GM19468 (cell line): ENCODE results near the gene CRIM1.

Experiments
- ATAC-seq: cut with Tn5 transposase; IDR thresholded peaks from one replicate; pipeline ENCODE4 v1.9.1; 2021; ENCODE audit warnings: mild to moderate bottlenecking, moderate library complexity, moderate number of reproducible peaks; ENCODE audit not compliant: unreplicated experiment; ENCODE audit errors: extremely low read depth

The CRIM1 gene

DNA sequence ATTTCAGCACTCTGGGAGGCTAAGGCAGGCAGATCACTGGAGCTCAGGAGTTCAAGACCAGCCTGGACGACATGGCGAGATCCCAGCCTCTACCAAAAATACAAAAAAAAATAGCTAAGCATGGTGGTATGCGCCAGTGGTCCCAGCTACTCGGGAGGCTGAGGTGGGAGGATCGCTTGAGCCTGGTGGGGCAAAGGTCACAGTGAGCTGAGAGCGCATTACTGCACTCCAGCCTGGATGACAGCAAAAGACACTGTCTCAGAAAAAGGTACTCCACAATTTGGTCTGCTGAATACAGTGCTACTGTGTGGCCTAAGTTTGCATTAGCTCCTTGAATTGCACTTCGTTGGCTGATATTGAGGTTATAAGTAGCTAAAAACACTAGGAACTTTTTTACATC is 144.5 kb downstream of the CRIM1 start:
- no peak for ATAC-seq

DNA sequence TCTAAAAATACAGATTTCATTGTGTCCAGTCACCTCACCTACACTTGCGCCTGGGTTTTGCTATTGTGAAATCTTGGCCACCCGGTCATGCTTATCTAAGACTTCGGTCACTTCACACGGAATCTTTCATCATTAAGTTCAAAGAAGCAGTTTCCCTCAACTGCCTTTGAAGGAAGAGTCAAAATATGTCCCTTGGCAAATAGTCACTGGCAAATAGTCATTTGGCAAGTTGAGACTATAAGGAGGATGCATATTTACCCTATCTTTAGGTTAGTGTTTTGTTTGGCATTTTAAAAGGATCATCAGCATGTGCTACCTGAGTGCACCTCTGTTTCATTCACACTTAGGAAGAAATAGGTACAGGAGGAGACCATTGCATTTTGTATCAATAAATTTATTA is 146.5 kb downstream of the CRIM1 start:
- no peak for ATAC-seq

DNA sequence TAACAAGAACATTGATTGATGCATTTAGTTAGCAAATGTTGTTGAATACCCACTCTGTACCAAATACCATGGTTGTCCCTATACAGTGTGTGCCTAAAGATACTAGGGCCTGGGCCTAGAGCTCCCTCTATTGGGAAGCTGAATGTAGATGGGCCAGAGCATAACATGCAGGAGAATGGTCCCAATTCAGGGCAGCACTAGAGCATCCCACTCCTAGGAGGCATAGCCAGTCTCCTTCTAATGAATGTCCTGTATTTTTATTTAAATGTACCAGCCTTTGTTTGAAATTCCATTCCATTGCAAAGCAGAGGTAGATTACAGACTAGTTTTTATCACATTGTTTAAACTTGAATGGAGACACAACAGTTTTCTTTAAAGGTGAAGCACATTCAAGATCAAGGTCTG is 151.8 kb downstream of the CRIM1 start:
- peak; percentile 72 for ATAC-seq

DNA sequence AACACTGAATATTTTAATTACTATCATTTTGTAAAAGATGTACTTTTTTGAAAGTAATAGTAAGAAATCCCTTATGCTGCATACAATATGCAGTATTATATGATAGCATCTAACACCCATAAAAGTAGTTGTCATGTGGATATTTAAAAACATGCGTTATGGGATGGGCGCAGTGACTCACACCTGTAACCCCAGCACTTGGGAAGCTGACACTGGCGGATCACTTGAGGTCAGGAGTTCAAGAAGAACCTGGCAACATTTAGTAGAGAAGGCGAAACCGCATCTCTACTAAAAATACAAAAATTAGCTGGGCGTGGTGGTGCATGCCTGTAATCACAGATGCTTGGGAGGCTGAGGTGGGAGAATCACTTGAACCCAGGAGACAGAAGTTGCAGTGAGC is 153.5 kb downstream of the CRIM1 start:
- ATAC-seq: no peak

DNA sequence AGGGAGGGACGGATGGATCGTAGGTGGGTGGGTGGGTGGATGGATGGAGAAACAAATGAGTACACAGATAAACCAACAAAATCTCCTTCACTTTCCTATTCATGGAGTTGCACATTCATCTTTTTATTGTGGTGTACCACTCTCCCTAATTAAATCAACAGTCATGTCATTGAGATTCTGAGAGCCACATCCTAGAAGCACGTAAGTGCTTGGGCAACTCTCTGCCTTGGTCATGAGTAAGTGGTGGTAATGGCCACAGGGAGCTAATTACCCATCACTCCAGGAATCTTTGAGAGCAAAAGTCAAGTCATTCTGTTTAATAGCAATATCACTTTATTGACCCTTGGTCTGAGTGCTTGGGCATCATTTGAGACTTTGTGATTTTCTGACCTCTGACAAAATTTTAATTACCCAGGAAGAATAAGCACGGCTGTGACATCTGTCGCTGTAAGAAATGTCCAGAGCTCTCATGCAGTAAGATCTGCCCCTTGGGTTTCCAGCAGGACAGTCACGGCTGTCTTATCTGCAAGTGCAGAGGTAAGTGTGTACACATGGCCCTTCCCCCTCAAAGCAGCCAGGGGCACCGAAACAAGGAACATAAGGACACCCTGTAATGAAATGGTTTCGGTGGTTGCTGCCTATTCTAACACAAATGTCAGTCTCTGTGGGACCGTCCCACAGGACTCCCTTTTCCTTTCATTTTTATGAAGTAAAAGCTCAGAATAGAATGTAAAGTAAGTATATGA is 156.5 kb downstream of the CRIM1 start:
- ATAC-seq: no peak

DNA sequence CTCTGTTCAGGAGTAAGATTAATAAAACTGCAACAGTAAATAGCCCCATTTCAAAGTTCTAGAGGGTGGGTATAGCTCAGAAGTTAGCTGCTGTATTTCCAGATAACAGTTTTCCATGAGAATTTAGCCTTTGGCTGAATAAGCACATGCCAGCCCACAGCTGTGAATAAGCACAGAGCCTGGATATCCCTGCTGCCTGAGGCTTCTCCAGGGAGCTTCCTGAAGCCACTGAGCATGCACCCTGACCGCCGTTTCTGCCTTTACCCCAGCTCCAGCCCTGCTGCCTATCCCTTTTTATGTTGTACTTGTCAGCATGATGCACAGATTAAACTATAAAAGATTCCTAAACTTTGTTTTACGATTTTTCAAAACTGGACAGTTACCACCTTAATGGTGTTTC is 157.1 kb downstream of the CRIM1 start:
- ATAC-seq: no peak

DNA sequence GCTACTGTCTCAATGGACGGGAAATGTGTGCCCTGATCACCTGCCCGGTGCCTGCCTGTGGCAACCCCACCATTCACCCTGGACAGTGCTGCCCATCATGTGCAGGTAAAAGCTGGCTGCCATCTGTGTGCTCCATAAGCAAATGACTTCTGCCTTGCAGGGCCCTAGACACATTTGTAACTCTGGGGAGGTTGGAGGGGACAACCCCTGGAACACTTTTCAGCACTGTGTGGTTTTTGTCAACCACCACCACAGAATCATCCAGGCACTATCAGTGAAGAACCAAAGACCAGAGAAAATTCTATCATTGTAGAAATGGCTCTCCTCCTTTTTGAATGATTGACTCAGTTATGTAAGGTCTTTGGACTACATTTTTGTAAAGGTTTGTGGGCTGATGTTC is 158.1 kb downstream of the CRIM1 start:
- no peak for ATAC-seq

DNA sequence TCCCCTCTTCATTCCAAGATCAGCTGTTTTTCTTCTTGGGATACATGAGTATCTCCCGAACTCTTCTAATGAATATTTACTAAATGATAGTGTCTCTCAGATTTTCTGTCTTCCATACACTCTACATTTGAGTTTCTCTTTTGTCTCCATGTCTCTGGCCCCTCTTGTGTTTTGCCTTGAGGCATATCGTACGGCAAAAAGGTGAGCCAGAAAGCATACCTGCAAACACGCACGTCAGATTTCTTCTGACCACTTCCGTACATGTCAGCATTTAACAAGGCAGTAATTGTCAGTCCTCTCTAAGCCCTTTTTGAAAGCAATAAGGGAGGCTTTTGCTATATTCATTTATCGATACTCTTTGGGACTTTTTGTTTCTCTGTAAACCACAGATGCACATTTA is 160.0 kb downstream of the CRIM1 start:
- ATAC-seq: no peak

DNA sequence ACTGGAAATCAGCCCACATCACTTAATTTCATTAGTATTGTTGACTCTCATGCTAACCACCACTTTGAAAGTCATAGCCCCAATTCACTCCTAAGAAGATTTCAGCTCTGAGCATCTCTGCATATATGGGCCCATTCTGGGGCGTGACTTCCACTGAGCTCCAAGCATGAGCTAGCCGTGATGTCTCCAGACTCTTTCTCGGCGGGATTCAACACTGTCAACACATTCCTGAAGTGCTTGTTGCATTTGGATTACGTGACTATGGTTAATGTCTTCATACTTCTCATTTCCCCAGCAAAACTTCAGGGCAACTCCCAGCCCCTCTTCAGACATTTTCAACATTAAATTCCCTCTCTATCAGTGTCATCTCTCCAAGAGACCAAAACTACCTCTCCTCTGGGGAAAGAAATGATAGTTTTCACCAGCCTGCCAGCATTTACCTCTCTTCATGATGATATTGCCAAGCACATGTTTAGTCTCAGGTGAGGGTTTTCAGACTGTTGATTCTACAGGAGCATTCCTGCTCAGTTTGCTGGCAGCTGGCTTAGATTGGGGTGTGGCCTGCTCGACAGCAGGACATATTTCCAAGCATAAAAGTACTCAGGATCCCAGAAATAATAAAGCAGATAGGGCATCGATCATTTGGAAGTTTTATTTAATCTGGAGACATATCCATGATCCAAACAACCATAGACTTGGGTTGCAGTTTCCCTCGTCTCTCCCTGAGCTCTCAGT is 160.7 kb downstream of the CRIM1 start:
- no peak for ATAC-seq

DNA sequence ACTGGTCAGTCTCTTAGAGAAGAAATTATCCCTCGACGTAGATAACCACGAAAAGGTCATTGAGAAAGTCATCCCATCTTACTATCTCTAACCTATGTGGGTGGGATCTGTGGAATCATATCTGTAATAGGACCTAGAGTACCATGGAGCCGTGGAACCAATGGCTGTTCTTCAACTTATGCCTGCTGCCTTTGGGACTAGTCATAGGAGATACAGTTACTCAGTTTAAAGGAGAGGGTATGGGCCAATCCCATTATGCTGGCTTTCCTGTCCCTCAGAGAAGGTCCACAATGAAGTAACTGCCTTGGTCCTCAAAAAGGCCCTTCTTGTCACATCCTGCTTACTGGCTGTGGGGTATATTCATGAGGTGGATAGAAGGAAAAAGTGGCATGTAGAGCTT is 164.9 kb downstream of the CRIM1 start:
- ATAC-seq: no peak

DNA sequence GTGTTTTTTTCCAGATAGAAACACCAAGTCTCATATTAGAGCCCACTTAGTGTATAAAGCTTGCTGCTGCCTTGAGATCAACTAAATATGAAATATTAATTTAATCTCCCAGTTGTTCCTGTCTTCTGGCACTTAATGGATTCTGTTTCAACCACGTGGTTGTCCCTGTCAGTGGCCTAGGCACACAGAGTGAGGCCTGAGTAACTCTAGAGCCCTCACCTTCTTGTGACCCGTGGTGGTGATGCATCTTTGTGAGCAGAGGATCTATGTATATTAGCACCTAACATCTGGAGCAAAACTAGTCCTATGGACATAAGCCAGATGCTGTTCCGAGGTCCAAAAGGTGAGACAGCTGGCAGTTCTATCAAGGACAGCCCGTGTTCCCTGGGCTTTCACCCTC is 167.6 kb downstream of the CRIM1 start:
- ATAC-seq: no peak

DNA sequence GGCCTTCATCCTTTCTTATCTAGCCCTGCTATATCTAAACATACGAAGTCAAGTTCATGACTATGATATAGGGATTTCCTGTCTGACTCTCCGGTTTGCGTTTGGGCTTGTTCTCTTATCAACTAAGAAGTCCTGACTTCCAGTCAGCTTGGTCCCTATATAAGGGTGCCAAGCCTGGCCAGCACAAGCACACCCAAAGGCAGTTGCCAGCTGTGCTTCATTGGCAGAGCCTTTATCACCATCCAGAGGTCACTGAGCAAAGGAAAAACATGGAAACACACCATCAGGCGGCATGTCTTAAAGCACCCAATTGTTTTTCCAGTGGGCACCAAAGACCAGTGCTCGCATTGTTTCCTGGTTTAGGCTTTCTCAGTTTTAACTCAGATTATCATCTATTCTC is 169.7 kb downstream of the CRIM1 start:
- ATAC-seq: no peak

DNA sequence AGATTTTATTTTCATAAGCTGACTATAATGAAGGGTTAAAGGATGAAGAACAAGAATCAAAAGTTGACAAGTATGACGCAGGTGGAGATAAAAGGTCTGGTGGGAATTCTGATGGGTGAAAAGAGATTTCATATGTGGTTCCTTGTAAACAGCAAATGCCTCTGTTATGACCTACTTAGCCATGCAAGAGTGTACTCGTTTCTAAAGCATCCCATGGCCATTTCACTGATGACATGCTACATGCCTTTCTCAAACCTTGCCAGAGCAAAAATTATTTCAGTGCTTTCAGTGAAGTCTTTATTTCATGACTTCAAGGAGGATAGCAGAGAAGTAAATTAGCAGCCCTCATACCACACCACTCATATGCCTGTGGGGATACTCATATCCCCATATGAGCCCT is 170.6 kb downstream of the CRIM1 start:
- ATAC-seq: no peak

DNA sequence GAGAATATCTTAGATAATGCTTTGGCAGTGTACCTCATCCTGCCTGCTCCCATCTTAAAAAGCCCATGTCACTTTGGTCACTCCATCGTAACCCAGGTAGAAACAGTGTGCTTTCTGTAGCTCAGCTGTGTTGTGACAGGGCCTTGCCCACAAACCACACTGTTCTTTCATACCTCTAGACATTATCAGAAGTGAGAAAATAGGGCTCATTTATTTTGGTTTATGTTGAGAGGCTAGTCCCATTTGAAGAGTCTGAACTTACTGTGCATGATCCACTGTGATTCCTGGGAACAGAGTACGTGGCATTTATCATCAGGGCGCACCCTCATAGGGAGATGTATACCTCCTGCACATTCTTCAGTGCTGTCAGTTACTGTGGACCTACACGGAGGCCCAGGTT is 172.7 kb downstream of the CRIM1 start:
- ATAC-seq: peak; percentile 82

DNA sequence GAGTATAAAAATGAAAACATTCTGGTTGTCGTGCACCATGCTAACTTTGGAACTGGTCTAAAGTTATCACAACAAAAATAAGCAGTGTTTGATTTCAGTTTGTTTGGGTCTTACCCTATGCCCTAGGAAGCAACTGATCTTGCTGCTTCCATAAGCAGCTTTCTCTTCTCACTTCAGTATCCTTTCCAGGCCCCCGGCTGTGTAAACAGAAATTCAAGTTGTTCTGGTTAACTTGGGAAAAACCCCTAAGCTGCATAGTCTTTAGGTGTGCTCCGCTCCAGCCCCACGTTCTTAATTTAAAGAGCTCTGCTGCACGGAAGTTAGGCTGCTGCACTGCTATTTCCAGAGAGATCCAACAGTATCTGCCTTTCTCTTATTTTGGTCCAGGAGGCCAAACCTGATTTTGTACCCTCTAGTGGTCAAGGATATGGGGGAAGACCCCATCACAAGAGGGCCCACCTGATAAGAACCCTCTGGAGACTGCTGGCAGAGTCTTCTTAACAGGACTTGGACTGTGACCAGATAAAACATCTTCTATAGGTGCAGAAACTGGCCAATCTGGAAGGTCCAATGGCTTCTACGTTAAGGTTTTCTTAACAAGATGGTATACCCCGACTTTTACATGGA is 173.3 kb downstream of the CRIM1 start:
- no peak for ATAC-seq

DNA sequence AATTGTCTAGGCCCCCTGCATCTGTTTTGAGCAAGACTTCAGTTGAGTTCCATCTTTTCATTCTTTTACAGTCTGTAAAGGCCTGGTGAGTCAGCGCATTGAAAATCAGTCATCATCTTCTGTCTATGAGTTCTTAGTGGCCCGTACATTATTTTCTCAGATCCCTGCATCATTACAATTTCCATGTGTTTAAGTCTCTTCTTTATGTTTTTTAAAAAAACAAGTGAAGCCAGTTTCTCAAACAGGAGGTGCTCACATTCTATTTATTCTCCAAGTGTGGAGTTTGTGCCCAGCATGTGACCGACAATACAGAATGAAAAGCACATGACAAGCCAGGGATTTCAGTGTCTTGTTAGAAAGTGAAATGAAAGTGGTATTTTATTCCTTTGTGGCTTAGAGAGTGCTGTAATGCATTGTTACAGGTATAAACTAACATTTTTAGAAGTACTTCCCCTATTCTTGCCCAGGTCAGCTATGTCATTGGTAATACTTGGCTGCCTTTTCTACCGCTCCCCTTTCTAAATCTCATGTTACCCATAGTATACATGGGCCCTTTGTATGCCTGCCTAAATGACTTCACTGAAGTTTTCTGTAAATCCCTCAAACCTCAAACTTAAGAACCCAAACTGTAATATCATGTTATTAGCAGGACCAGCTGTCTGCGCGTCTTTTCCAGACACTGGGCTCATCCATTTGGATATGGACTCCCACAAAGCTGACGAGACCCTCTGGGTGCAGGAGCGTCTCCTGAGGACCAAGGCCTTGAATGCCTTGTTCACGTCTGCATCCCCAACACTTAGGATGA is 174.8 kb downstream of the CRIM1 start:
- ATAC-seq: peak; percentile 53

DNA sequence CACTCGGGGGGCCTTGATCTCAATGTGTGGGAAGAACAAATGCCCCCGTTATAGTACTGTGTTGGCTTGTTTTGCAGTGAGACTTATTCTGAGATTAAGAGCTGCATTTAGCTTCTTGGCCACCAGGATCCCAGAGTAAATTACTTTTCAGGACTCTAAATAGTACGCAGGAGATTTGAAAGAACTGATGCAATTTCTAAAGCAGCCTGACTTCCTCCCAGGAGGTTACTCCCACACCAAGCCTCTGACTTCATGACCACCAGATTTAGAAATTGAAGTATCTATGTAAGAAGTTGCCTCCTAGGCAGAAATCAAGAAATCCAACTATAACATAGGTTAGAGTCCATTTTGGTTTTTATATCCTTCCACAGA is 175.4 kb downstream of the CRIM1 start:
- no peak for ATAC-seq

DNA sequence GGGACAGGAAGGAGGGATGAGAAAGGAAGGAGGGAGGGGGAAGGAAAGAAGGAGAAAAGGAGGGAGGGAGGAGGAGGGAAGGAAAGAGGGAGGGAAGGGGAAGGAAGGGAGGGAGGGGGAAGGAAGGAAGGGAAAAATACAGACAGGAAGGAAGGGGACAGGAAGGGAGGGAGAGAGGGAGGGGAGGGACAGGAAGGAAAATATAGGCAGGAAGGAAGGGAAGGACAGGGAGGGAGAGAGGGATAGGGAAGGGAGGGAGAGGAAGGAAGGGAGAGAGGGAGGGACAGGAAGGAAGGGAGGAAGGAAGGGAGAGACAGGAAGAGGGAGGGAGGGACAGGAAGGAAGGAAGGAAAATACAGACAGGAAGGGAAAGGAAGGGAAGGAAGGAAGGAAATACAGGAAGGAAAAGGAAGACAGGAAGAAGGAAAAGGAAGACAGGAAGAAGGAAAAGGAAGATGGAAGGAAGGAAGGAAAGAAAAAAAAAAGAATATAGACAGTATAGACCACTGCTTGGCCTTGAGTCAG is 178.8 kb downstream of the CRIM1 start:
- no peak for ATAC-seq

DNA sequence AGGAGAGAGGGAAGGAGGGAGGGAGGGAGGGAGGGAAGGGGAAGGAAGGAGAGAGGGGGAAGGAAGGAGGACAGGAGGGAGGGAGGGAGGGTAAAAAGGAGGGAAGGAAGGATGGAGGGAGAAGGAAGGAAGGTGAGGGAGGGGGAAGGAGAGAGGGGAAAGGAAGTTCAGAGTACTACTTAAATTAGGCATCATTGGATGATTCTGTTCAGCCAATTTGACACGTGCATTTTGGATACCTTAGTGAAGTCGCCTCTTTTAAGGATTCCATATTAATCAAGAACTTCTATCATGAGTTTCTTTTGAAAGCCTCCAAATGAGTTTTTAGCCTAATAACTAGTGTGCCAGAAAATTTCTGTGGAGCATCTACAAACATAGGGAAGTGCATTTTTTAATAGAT is 179.5 kb downstream of the CRIM1 start:
- ATAC-seq: no peak

DNA sequence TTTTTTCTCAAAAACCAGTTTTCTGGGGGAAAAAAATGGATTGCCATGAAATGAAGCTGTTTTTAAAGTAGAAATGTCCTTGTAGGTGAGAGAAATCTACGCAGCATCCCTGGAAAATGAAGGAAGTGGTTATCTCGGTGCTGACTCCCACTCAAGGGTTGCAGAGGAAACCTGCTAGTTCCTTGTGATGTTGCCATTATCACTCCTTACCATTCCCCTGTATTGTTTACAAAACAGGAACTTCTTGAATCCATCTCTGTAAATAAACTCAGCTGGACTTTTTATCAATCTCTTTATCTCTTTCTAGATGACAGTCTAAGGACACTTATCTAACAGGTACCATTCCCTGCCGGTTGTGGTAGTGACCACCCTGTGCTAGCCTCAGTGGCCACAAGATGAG is 181.2 kb downstream of the CRIM1 start:
- no peak for ATAC-seq

DNA sequence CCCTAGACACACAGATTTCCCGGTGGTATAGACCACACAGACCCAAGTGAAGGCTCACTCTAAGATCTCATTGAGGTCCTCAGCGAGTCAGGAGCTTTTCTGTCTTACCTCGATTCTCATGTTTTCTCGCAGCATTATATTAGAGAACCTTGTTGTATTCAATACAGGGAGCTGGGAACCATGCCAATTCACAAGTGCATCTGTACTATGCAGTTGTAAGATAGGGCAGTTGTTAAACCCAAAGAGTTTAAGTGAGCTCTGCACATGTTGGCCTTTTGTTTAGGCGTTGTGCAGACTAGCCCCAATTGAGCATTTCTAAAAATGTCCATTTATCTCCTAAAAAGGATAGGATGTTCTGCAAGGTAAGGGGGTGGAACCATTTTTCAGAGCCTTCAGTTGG is 182.8 kb downstream of the CRIM1 start:
- no peak for ATAC-seq
